K562 (cell line): ENCODE results near the gene FEM1B. TPM values are rescaled to one million over a fixed set of nuclear protein-coding genes. Genes with fewer than 3 reads are reported as not detected.

Source experiments
- ATAC-seq: fragments of 200-7000 bp; cut with Tn5 transposase; 3 replicates; pipeline ENCODE4 v1.9.1; 2020; ENCODE audit warnings: moderate library complexity
- BruUV-seq: library from RNA; stranded (reverse); fragments of 400-500 nt; replicated peaks from 2 replicates; lab custom pipeline; 2021; lab: Mats Ljungman, UMichigan
- CTCF ChIA-PET: fragments of 300-600 bp; formaldehyde crosslinking; extraction: SDS; loops from one replicate; lab custom pipeline; 2021; ENCODE audit warnings: low intra/inter-chr PET ratio; lab: Yijun Ruan, JAX
- POLR2A ChIA-PET: fragments of 300-600, 350-650 bp; sonication (Branson Sonifier 250); formaldehyde crosslinking; extraction: SDS; loops from one replicate; lab custom pipeline; 2021; ENCODE audit warnings: antibody characterized with exemption, inconsistent platforms; lab: Yijun Ruan, JAX
- DNase-seq, 4 experiments: peaks; one replicate each; pipeline versions ENCODE4 v3.0.0 to v3.0.0-alpha.2; 2011 to 2018; ENCODE audit warnings: low spot score in 3 of 4, mixed read lengths in 3 of 4; ENCODE audit errors: extremely low read depth in 1 of 4
- FAIRE-seq: peaks from 2 replicates; lab custom pipeline; 2011; peaks lifted over from hg19 to GRCh38; lab: Jason Lieb, UNC
- H2AFZ ChIP-seq: 2 replicates; pipeline ENCODE4 v1.6.0; 2011; ENCODE audit warnings: low read depth, low read length, control low read depth, inconsistent platforms
- H3K27ac ChIP-seq: fragments of 200-600 bp; 3 replicates; pipeline ENCODE4 v1.8.0; 2011; ENCODE audit warnings: low read depth, mild to moderate bottlenecking, control low read depth, inconsistent platforms, low read length, moderate library complexity, mixed read lengths; ENCODE audit errors: extremely low read depth
- H3K27me3 ChIP-seq, 2 experiments: fragments of 300-600 bp in 1 of 2; 2 replicates in 1 of 2; 3 replicates in 1 of 2; pipeline versions ENCODE4 v1.6.0 to v1.8.0; 2011; ENCODE audit warnings: inconsistent platforms in 2 of 2, low read length in 2 of 2, mild to moderate bottlenecking in 1 of 2, mixed read lengths in 1 of 2, moderate library complexity in 1 of 2; ENCODE audit not compliant: control insufficient read depth in 2 of 2, insufficient read depth in 2 of 2
- H3K36me3 ChIP-seq: fragments of 300-600 bp; 3 replicates; pipeline ENCODE4 v1.8.0; 2011; ENCODE audit warnings: mild to moderate bottlenecking, low read length, inconsistent platforms; ENCODE audit not compliant: control insufficient read depth, insufficient read depth
- H3K4me1 ChIP-seq, 2 experiments: fragments of 200-600 bp in 1 of 2; replicated peaks in 1 of 2; 2 replicates in 1 of 2; 3 replicates in 1 of 2; pipeline versions ENCODE4 v1.5.1 to v1.8.0; 2011; ENCODE audit warnings: inconsistent platforms in 2 of 2, low read length in 2 of 2, mild to moderate bottlenecking in 1 of 2, mixed read lengths in 1 of 2, moderate library complexity in 1 of 2; ENCODE audit not compliant: control insufficient read depth in 2 of 2, insufficient read depth in 2 of 2
- H3K4me2 ChIP-seq: 2 replicates; pipeline ENCODE4 v1.6.1; 2011; ENCODE audit warnings: low read length, control low read depth, inconsistent platforms, mixed read lengths; ENCODE audit not compliant: insufficient read depth
- H3K4me3 ChIP-seq: fragments of 200-600 bp; sonication (generic), shearing (Covaris generic); 2 replicates; pipeline ENCODE4 v1.5.1; 2016; ENCODE audit warnings: control low read depth, inconsistent platforms
- H3K79me2 ChIP-seq: fragments of 200-600 bp; 3 replicates; pipeline ENCODE4 v1.8.0; 2011; ENCODE audit warnings: low read length, inconsistent platforms; ENCODE audit not compliant: control insufficient read depth, insufficient read depth
- H3K9ac ChIP-seq, 2 experiments: 2 replicates each; pipeline versions ENCODE4 v1.6.0 to v1.6.1; 2011; ENCODE audit warnings: low read depth in 2 of 2, low read length in 2 of 2, control low read depth in 1 of 2, inconsistent platforms in 1 of 2, mild to moderate bottlenecking in 1 of 2, mixed read lengths in 1 of 2; ENCODE audit not compliant: insufficient read depth in 1 of 2
- H3K9me1 ChIP-seq: one replicate; pipeline ENCODE4 v1.6.0; 2011; ENCODE audit warnings: inconsistent platforms, mild to moderate bottlenecking, low read length, moderate library complexity; ENCODE audit not compliant: control insufficient read depth, insufficient read depth
- H3K9me3 ChIP-seq: replicated peaks from 2 replicates; pipeline ENCODE4 v1.5.1; 2011; ENCODE audit warnings: low read depth, low read length, inconsistent platforms; ENCODE audit not compliant: control insufficient read depth, insufficient read depth
- H4K20me1 ChIP-seq: replicated peaks from 2 replicates; pipeline ENCODE4 v1.6.1; 2011; ENCODE audit warnings: low read length, inconsistent platforms, mixed read lengths; ENCODE audit not compliant: control insufficient read depth, insufficient read depth
- ARHGAP35 ChIP-seq: fragments of 450-650 bp; IDR thresholded peaks from 2 replicates; pipeline ENCODE4 v1.6.1; 2018; ENCODE audit not compliant: partially characterized antibody
- HOMEZ ChIP-seq: fragments of 250-450 bp; sonication (Bioruptor Pico); IDR thresholded peaks from 2 replicates; pipeline ENCODE4 v1.4.0; 2020; ENCODE audit warnings: mild to moderate bottlenecking, moderate library complexity
- MIER1 ChIP-seq: fragments of 450-650 bp; IDR thresholded peaks from 2 replicates; pipeline ENCODE4 v1.6.1; 2016; ENCODE audit warnings: antibody characterized with exemption, mild to moderate bottlenecking, low read depth
- U2AF1 ChIP-seq: fragments of 200-400 bp; formaldehyde crosslinking; optimal IDR thresholded peaks from 2 replicates; pipeline ENCODE3; 2017; ENCODE audit warnings: mild to moderate bottlenecking, low read depth, low read length, moderate library complexity
- ZNF384 ChIP-seq: IDR thresholded peaks from 2 replicates; pipeline ENCODE4 v1.6.1; 2012; ENCODE audit warnings: low read depth, low read length, improper control_type of control experiment
- ZNF449 ChIP-seq: fragments of 250-450 bp; sonication (Bioruptor Pico); IDR thresholded peaks from 2 replicates; pipeline ENCODE4 v1.8.0; 2022; ENCODE audit warnings: moderate library complexity, mild to moderate bottlenecking, inconsistent platforms
- ZNF589 ChIP-seq: fragments of 200-800 bp; sonication (Bioruptor generic); IDR thresholded peaks from 2 replicates; pipeline ENCODE4 v1.6.1; 2016; ENCODE audit warnings: low read depth, missing genetic modification characterization, missing compliant biosample characterization
- WGBS: fragments of 100-300 bp; shearing (Covaris generic); methylation state at CpG from one replicate; pipeline ENCODE4 v1.1.6; 2016; ENCODE audit warnings: low coverage, mixed read lengths; ENCODE audit not compliant: insufficient coverage; ENCODE audit errors: missing lambda C conversion rate; 5-methylcytosine and 5-hydroxymethylcytosine counted together
- in situ Hi-C: fragments of 300-500 bp; cut with MboI; formaldehyde crosslinking; loops from 4 replicates; pipeline ENCODE4 v1.15.0; 2018; ENCODE audit warnings: inconsistent platforms, mixed read lengths
- intact Hi-C: fragments of 100-400 bp; cut with micrococcal nuclease; formaldehyde crosslinking; loops from 2 replicates; pipeline ENCODE4 v1.14.2; 2022
- polyA plus RNA-seq, 8 experiments: library from polyadenylated mRNA; depleted of rRNA in 4 of 8; stranded (reverse) in 5 of 8; unstranded in 3 of 8; fragments of >200 nt; fragmentation: Nextera tagmentation in 2 of 8; fragmentation: Illumina TruSeq in 1 of 8; extraction: Ambion mirVana in 2 of 8; extraction: Trizol in 1 of 8; gene quantifications; 2 replicates each; pipeline versions ENCODE4 v1.2.1 to v1.2.3, GENCODE V29; 2011 to 2014; ENCODE audit warnings: inconsistent platforms in 1 of 8, missing spikeins in 1 of 8
- total RNA-seq, 7 experiments: library from RNA; depleted of rRNA in 6 of 7; stranded (reverse); fragments of >200 nt in 6 of 7; fragmentation: Illumina TruSeq in 2 of 7; extraction: Trizol in 2 of 7; gene quantifications; 2 replicates each; pipeline versions ENCODE4 v1.2.1 to v1.2.3, GENCODE V29; 2011 to 2021; ENCODE audit warnings: low replicate concordance in 1 of 7

FEM1B gene
- total and polyA plus RNA-seq, 9 of the 15 experiments (the other 6 are each of a cell fraction or from before 2014, with no cell fraction given): 5.9 to 61.6 (median 20.1) TPM

DNA sequence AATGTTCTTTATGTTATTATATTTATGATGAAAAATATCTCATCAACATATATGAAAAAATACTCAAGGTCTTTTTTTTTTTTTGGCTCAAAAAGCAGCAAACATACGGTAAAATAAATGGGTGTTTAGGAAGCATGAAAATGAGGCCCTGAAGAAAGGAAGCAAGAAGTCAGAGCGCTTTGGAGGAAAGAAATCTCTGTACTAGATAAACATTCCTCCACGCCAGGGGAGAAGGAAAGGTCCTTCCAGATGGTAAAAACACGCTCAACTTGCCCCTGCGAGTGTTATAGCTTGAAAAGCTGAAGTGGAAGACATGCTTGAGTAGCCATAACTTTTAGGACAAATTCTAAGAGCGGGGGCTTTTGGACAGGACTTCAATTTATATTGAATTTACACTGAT is 52.9 kb downstream of the FEM1B start:
- ATAC-seq (no peak), FAIRE-seq (no peak), DNase-seq (no peak)
- Histone ChIP-seq H3K36me3 (no peaks in the 10 kb centered on the region), H3K9me1 (no peaks in the 10 kb centered on the region), H2AFZ (no peak overlapping the region), H3K79me2 (no peaks in the 10 kb centered on the region), H3K9ac (no peak overlapping the region), H4K20me1 (peaks cover 5% of the 10 kb centered on the region; the same call in 1 of the 2 replicates), H3K4me1 (no peaks in the 10 kb centered on the region; a peak in 1 of 5 replicates), H3K9me3 (no peaks in the 10 kb centered on the region), H3K4me3 (no peak overlapping the region), H3K4me2 (no peak overlapping the region), H3K27ac (no peak overlapping the region), H3K27me3 (peaks cover 35 to 78% of the 10 kb centered on the region in 2 experiments)
- 3% methylated on average over 5 of the region's 6 CpGs for WGBS
- no peak for TF ChIP-seq ARHGAP35
- no peak for TF ChIP-seq MIER1
- no peak for TF ChIP-seq ZNF449
- TF ChIP-seq ZNF589 (CRISPR knock-in tag): no peak
- no peak for TF ChIP-seq HOMEZ (CRISPR knock-in tag)
- TF ChIP-seq ZNF384: no peak
- TF ChIP-seq U2AF1: no peak
- no TSS peak for BruUV-seq
- intact Hi-C loops (no loop called here), in situ Hi-C loops (no loop called here)
- POLR2A ChIA-PET: no interaction called here
- CTCF ChIA-PET: no interaction called here
